HG03521 (cell line): ENCODE measurements around the gene ZNF488.

Source experiments
- ATAC-seq: cut with Tn5 transposase; IDR thresholded peaks from one replicate; pipeline ENCODE4 v1.9.1; 2021; ENCODE audit warnings: mild to moderate bottlenecking, moderate library complexity; ENCODE audit not compliant: unreplicated experiment

ZNF488 gene

GRCh38 chr10:47367646-47368045 is 16.4 kb downstream of the ZNF488 start:
- ATAC-seq, result no peak

- no peak for ATAC-seq
Observed at GRCh38 chr10:47366731-47367460, 17.2 kb downstream of the ZNF488 start.

- ATAC-seq, result no peak
Observed at GRCh38 chr10:47366181-47366631, 17.9 kb downstream of the ZNF488 start.

- ATAC-seq, result no peak
Observed at GRCh38 chr10:47365431-47366180, 18.5 kb downstream of the ZNF488 start.

DNA sequence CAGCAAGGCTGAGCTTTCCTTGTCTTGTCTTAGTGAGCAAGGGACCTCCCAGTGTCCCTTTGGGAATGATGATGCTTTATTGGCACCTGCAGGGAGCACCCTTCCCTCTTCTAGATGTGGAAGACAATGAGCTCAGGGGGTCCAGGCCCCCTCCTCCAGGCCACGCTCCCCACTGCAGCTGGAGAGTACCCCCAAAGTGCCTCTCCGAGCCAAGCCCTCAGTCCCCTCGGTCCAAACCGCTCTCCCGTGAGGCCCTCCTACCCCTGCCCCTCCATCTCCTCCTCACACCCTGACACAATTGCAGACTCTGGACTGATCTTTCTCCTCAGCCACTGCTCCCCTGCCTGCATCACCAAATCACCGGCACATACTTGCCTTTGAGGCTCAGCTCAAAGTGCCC is 19.2 kb downstream of the ZNF488 start:
- no peak for ATAC-seq

GRCh38 chr10:47364366-47364765 is 19.7 kb downstream of the ZNF488 start:
- ATAC-seq, result no peak

- ATAC-seq, result no peak
Observed at GRCh38 chr10:47363781-47364180, 20.3 kb downstream of the ZNF488 start.

DNA sequence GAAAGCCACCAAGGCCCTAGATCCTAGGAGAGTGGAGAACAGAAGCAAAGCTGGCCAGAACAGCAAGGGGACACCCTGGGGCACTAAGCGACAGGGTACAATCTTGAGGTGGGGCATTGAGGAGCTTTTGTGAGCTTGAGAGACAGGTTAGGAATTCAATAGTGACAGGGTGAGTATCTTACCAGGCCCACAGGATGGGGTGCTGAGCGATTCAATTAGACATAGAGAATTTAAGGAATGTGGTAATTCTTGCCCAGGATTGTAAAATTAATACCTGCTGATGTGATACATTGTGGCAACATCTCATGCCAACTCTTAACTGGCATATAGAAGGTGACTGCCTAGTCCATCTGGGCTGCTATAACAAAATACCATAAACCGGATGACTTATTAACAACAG is 21.9 kb downstream of the ZNF488 start:
- ATAC-seq, result no peak

GRCh38 chr10:47361293-47361692 is 22.8 kb downstream of the ZNF488 start:
- ATAC-seq, result no peak

- ATAC-seq, result no peak
Observed at GRCh38 chr10:47360419-47361040, 23.6 kb downstream of the ZNF488 start.

DNA sequence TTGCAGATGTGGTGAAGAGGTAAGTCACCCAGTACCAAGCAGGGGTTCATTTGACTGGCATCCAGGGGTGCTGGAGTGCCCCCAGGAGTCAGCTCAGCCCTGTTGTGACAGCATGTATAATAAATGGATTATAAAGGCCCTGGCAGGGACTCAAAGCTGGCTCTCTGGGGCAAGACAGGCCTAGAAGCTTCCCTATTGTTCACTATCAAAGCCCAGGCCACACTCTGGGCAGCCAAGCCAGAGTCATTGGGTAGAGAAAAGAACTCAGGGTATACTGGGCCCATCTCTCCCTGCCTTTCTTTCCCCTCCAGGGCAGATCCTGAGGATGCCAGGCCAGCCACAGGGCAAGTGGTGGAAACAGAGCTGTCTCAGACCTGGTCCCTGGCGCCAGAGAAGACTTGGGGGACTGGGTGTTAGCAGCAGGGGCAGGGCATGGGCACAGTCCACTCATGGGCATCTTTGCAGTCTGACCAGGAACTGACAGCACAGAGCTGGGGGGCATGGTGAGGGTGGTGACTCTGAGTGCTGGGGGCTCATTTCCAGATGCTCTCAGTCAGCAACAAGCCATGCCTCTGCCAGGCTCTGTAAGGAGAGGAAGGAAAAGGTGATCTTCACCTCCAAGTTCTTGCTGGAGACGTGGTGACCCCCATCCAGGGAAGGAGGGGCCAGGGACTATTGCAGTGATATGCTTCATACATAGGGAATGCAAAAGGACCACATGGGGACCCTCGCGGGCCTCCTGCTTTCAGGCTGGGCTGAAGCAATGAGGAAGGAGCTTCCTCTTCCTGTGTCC is 24.3 kb downstream of the ZNF488 start:
- no peak for ATAC-seq

DNA sequence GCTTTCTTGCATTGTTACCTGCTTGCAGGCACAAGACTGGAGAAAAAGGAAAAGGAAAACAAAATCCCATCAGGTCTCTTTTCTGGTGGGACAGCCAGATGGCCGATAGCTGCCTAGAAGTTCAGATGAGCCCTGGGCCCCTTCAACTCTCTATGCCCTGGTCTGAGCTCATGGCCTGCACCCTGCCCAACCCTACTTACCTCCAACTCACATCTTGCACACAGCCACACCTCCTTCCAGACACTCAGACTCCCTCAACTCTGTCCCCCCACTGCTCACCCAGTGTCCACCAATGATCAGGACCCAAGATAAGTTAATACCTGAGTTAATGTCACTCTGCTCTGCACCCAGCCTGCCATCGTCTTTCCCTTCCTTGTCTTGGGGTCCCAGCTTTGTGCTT is 25.0 kb downstream of the ZNF488 start:
- ATAC-seq, result no peak

DNA sequence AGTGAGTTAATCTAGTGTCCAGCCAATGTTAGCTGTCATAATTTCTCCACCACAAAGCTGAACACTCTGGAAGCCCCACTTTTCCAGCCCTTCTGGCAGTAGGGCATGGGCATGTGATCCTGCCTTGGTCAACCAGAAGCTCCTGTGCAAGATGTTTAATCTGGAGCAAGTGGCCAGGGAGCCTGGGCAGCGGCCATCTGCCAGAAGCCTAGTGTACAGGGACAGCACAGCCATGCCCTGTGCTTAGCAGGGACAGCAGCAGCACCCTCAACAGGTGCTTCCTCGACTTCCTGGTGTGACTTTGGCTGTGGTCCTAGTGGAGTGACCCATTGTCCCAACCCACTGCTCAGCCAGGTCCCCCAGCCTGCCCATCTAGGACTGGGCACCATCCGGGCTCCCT is 25.6 kb downstream of the ZNF488 start:
- ATAC-seq, result no peak

DNA sequence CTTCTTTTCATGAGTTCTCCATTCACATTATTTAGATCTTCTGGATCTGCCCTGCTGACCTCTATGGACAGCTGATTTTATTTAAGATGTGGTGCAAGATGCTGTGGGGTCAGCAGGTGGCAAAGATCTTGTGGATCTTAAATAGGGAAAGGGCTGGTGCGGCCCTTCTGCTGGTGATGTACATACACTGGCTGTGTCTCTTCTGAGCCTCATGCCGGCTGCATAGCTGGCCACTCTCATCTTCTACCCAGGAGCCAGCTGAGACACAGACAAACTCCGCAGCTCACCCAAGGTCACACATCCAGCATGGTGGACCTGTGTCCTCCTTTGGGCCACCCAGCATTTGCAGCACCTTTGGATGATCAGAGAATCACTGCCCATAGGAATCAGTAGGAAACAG is 26.2 kb downstream of the ZNF488 start:
- no peak for ATAC-seq

DNA sequence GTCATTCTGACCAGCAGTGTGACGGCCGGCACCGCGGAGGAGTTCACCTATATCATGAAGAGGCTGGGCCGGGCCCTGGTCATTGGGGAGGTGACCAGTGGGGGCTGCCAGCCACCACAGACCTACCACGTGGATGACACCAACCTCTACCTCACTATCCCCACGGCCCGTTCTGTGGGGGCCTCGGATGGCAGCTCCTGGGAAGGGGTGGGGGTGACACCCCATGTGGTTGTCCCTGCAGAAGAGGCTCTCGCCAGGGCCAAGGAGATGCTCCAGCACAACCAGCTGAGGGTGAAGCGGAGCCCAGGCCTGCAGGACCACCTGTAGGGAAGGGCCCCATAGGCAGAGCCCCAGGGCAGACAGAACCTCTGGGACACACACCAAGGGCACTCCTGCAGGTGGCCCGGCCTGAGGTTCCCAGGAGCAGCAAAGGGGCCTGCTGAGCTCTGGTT is 26.9 kb downstream of the ZNF488 start:
- no peak for ATAC-seq

DNA sequence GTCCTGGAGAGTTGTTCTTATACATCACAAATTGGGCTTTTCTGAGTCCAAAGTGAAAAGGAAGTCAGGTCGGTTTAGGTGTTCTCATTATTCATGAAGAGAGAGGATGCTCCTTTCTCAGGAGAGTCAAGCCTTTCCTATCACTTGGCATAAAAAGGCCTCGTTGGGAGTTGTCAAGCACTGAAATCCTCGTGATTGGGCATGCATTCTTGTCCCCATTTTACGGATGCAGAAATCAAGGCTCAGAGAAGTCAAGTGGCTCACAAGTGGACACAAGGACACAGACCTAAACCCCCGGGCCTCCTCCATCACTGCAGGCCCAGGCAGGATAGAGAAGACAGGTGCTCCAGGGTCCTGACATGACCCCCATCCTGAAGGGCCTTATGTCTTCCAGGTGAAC is 27.4 kb downstream of the ZNF488 start:
- ATAC-seq, result no peak

DNA sequence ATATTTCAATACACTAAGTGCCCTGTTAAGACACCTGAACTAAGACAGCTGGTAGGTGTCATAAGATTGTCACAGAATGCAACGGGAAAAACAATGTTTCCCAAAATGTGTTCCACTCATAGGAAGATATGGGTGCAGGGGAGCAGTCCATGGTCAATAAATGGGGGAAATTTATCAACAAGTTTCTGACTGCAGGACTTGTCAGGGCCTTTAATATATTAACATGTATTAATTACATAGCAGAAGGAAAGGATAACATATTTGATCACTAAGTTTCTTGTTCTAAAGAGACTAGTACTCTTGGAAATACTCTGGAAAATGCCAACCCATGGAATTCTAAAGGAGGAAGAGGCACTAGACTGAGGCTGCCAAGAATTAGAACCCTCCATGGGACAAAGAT is 29.2 kb downstream of the ZNF488 start:
- no peak for ATAC-seq

DNA sequence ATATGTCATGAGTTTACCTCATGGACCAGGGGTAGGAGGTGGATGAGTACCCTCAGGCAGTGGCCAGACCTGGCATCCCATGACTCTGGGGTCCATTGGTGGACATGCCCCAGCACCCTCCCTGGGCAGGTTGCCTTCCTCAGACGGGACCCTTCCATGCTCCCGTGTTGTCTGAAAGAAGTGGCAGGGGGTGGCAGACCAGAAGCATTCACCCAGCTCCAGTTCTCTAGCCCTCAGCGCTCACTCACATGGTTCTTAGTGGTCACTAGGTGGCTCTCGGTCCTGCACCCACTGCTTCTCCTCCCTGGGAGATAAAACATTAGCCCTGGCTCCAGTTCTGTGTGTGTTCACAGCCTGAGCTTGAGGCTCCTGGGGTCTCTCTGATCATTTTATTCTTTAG is 29.9 kb downstream of the ZNF488 start:
- no peak for ATAC-seq

DNA sequence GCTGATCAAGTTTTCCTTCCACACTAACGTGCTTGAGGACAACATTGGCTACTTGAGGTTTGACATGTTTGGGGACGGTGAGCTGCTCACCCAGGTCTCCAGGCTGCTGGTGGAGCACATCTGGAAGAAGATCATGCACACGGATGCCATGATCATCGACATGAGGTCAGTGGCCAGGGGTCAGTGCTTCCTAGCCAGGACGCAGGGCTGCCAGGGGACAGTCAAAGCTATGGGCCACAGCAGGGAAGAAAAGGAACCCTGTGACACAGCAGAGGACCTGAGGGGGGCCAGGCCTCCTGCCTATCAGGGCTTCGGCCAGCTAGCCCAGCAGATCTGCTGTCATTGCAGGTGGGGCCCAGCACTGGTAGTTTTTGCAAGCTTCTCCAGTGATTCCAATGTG is 30.7 kb downstream of the ZNF488 start:
- ATAC-seq, result no peak

- no peak for ATAC-seq
Observed at GRCh38 chr10:47351899-47352815, 31.9 kb downstream of the ZNF488 start.
